K562 (cell line): ENCODE data around the gene CDKN2AIP. TPM values are rescaled to one million over a fixed set of nuclear protein-coding genes. Genes with fewer than 3 reads are reported as not detected.

Source experiments
- AFF1 ChIP-seq, 2 experiments: fragments of 450-650 bp; IDR thresholded peaks; 2 replicates each; pipeline ENCODE4 v1.6.1; 2018; ENCODE audit warnings: mild to moderate bottlenecking in 2 of 2, low read depth in 1 of 2; ENCODE audit not compliant: partially characterized antibody in 2 of 2
- ARID1B ChIP-seq: fragments of 450-650 bp; IDR thresholded peaks from 2 replicates; pipeline ENCODE4 v1.6.1; 2016; ENCODE audit warnings: antibody characterized with exemption, mild to moderate bottlenecking, inconsistent platforms
- ARID4B ChIP-seq: sonication (generic); formaldehyde crosslinking; IDR thresholded peaks from 2 replicates; pipeline ENCODE4 v1.8.0; 2022; ENCODE audit warnings: mild to moderate bottlenecking, missing genetic modification reagents
- CBFA2T2 ChIP-seq: fragments of 450-650 bp; conservative IDR thresholded peaks from 2 replicates; pipeline ENCODE4 v1.6.1; 2017; ENCODE audit warnings: mild to moderate bottlenecking
- DMBX1 ChIP-seq: fragments of 250-450 bp; sonication (Bioruptor Pico); IDR thresholded peaks from 2 replicates; pipeline ENCODE4 v1.8.0; 2022; ENCODE audit warnings: inconsistent platforms, mild to moderate bottlenecking, moderate library complexity, borderline replicate concordance
- ESRRB ChIP-seq: fragments of 250-450 bp; sonication (Bioruptor Pico); IDR thresholded peaks from 2 replicates; pipeline ENCODE4 v1.5.0; 2020; ENCODE audit warnings: mild to moderate bottlenecking, moderate library complexity, borderline replicate concordance
- GABPA ChIP-seq: fragments of 200-800 bp; sonication (Bioruptor generic); conservative IDR thresholded peaks from 2 replicates; pipeline ENCODE4 v1.6.1; 2016; ENCODE audit warnings: low read depth, missing genetic modification characterization, missing compliant biosample characterization
- IFI16 ChIP-seq: fragments of 250-450 bp; sonication (Bioruptor Pico); IDR thresholded peaks from 2 replicates; pipeline ENCODE4 v2.1.2; 2022; ENCODE audit warnings: mild to moderate bottlenecking, inconsistent platforms
- MBD1 ChIP-seq: fragments of 250-450 bp; sonication (Bioruptor Pico); IDR thresholded peaks from 2 replicates; pipeline ENCODE4 v1.8.0; 2022; ENCODE audit warnings: inconsistent platforms
- NFYB ChIP-seq: IDR thresholded peaks from 2 replicates; pipeline ENCODE4 v1.6.1; 2011; ENCODE audit warnings: mild to moderate bottlenecking, moderate library complexity; ENCODE audit not compliant: insufficient read length; ENCODE audit errors: extremely low read depth
- ZNF133 ChIP-seq: fragments of 250-450 bp; sonication (Bioruptor Pico); IDR thresholded peaks from 2 replicates; pipeline ENCODE4 v1.4.0; 2020; ENCODE audit warnings: mild to moderate bottlenecking
- ZNF165 ChIP-seq: fragments of 250-450 bp; sonication (Bioruptor Pico); IDR thresholded peaks from 2 replicates; pipeline ENCODE4 v1.4.0; 2020; ENCODE audit warnings: borderline replicate concordance
- ZNF280A ChIP-seq: fragments of 450-650 bp; IDR thresholded peaks from 2 replicates; pipeline ENCODE4 v1.6.1; 2018; ENCODE audit warnings: mild to moderate bottlenecking, low read depth; ENCODE audit not compliant: partially characterized antibody
- ZNF507 ChIP-seq: conservative IDR thresholded peaks from 2 replicates; pipeline ENCODE4 v1.6.1; 2017; ENCODE audit warnings: missing genetic modification characterization, missing compliant biosample characterization
- polyA plus RNA-seq, 8 experiments: library from polyadenylated mRNA; depleted of rRNA in 4 of 8; stranded (reverse) in 5 of 8; unstranded in 3 of 8; fragments of >200 nt; fragmentation: Nextera tagmentation in 2 of 8; fragmentation: Illumina TruSeq in 1 of 8; extraction: Ambion mirVana in 2 of 8; extraction: Trizol in 1 of 8; gene quantifications; 2 replicates each; pipeline versions ENCODE4 v1.2.1 to v1.2.3, GENCODE V29; 2011 to 2014; ENCODE audit warnings: inconsistent platforms in 1 of 8, missing spikeins in 1 of 8
- total RNA-seq, 7 experiments: library from RNA; depleted of rRNA in 6 of 7; stranded (reverse); fragments of >200 nt in 6 of 7; fragmentation: Illumina TruSeq in 2 of 7; extraction: Trizol in 2 of 7; gene quantifications; 2 replicates each; pipeline versions ENCODE4 v1.2.1 to v1.2.3, GENCODE V29; 2011 to 2021; ENCODE audit warnings: low replicate concordance in 1 of 7

The CDKN2AIP gene
- total and polyA plus RNA-seq, 9 of the 15 experiments (the other 6 are each of a cell fraction or from before 2014, with no cell fraction given) = 5.9 to 22.0 (median 19.7) TPM

- TF ChIP-seq ARID4B (peak; percentile 73; the same call in 1 of the 2 replicates), IFI16 (no peak), AFF1 (IDR thresholded peaks at IDR 0.05; ENCODE audit: low read depth in 1 of 2, partially characterized antibody in 2 of 2) (no peak), MBD1 (no peak), CBFA2T2 (no peak), ARID1B (peak; percentile 48; the same call in 1 of the 2 replicates), ZNF280A (no peak), ZNF507 (tag) (no peak), ZNF165 (CRISPR knock-in tag) (no peak), ZNF133 (no peak), NFYB (no peak), ESRRB (CRISPR knock-in tag) (no peak), GABPA (tag) (peak; percentile 94), DMBX1 (no peak)
Measured at GRCh38 chr4:183444214-183445096, at the start of gene CDKN2AIP (continued).
